ENCODE measurements around the gene AHI1.

The AHI1 gene

GRCh38 chr6:135300576-135300975 is 197.0 kb downstream of the AHI1 start:
- H3K79me2 ChIP-seq (ENCODE audit: low read length), result no peaks in the 10 kb centered on the region
- H3K9me3 ChIP-seq (replicated peaks; ENCODE audit: insufficient read depth, low read length), result no peaks in the 10 kb centered on the region
- H2AFZ ChIP-seq (ENCODE audit: low read length), result no peak overlapping the region
- H3K27me3 ChIP-seq (replicated peaks; ENCODE audit: insufficient read depth, low read length), result no peaks in the 10 kb centered on the region
- H3K27ac ChIP-seq (ENCODE audit: low read length), result no peak overlapping the region
- H3K9me2 ChIP-seq (replicated peaks; ENCODE audit: insufficient read depth, low read length), result no peaks in the 10 kb centered on the region
- TF ChIP-seq EZH2 (optimal IDR thresholded peaks at IDR 0.05; ENCODE audit: low read depth, low read length) (no peak), EZH2phosphoT487 (IDR thresholded peaks at IDR 0.05; ENCODE audit: low read length) (no peak)
- no peaks in the 10 kb centered on the region for H3K36me3 ChIP-seq (replicated peaks; ENCODE audit: insufficient read depth, low read length)
- H3K4me3 ChIP-seq (ENCODE audit: low read length), result no peak overlapping the region
- no peaks in the 10 kb centered on the region for H3K4me1 ChIP-seq (ENCODE audit: low read length)
- no peaks in the 10 kb centered on the region for H4K20me1 ChIP-seq (ENCODE audit: insufficient read depth, low read length)
- no peaks in the 10 kb centered on the region for H3F3A ChIP-seq (ENCODE audit: insufficient read depth, low read length)
- DNase-seq, result no peak
- no peak overlapping the region for H3K9ac ChIP-seq (ENCODE audit: low read length)
- H3K4me2 ChIP-seq (ENCODE audit: low read depth, low read length), result no peak overlapping the region

- Histone ChIP-seq H3K9ac (ENCODE audit: low read length) (no peak overlapping the region), H3K4me2 (ENCODE audit: low read depth, low read length) (no peak overlapping the region), H3K4me1 (ENCODE audit: low read length) (no peaks in the 10 kb centered on the region), H4K20me1 (ENCODE audit: insufficient read depth, low read length) (no peaks in the 10 kb centered on the region), H2AFZ (ENCODE audit: low read length) (no peak overlapping the region), H3K36me3 (replicated peaks; ENCODE audit: insufficient read depth, low read length) (no peaks in the 10 kb centered on the region), H3K79me2 (ENCODE audit: low read length) (no peaks in the 10 kb centered on the region), H3F3A (ENCODE audit: insufficient read depth, low read length) (no peaks in the 10 kb centered on the region), H3K27me3 (replicated peaks; ENCODE audit: insufficient read depth, low read length) (no peaks in the 10 kb centered on the region), H3K27ac (ENCODE audit: low read length) (no peak overlapping the region), H3K9me2 (replicated peaks; ENCODE audit: insufficient read depth, low read length) (no peaks in the 10 kb centered on the region), H3K9me3 (replicated peaks; ENCODE audit: insufficient read depth, low read length) (no peaks in the 10 kb centered on the region), H3K4me3 (ENCODE audit: low read length) (no peak overlapping the region)
- DNase-seq, result no peak
- TF ChIP-seq EZH2 (optimal IDR thresholded peaks at IDR 0.05; ENCODE audit: low read depth, low read length) (no peak), CTCF (IDR thresholded peaks at IDR 0.05; ENCODE audit: low read length) (no peak), EZH2phosphoT487 (IDR thresholded peaks at IDR 0.05; ENCODE audit: low read length) (no peak)
Measured at GRCh38 chr6:135299256-135299655, 198.3 kb downstream of the AHI1 start.

- no peak for DNase-seq
- Histone ChIP-seq H3K27me3 (replicated peaks; ENCODE audit: insufficient read depth, low read length) (no peaks in the 10 kb centered on the region), H3F3A (ENCODE audit: insufficient read depth, low read length) (no peaks in the 10 kb centered on the region), H3K9me3 (replicated peaks; ENCODE audit: insufficient read depth, low read length) (no peaks in the 10 kb centered on the region), H3K4me2 (ENCODE audit: low read depth, low read length) (no peak overlapping the region), H2AFZ (ENCODE audit: low read length) (no peak overlapping the region), H3K4me1 (ENCODE audit: low read length) (no peaks in the 10 kb centered on the region), H3K79me2 (ENCODE audit: low read length) (no peaks in the 10 kb centered on the region), H3K9ac (ENCODE audit: low read length) (no peak overlapping the region), H3K9me2 (replicated peaks; ENCODE audit: insufficient read depth, low read length) (no peaks in the 10 kb centered on the region), H3K36me3 (replicated peaks; ENCODE audit: insufficient read depth, low read length) (no peaks in the 10 kb centered on the region), H4K20me1 (ENCODE audit: insufficient read depth, low read length) (no peaks in the 10 kb centered on the region), H3K27ac (ENCODE audit: low read length) (no peak overlapping the region), H3K4me3 (ENCODE audit: low read length) (no peak overlapping the region)
- TF ChIP-seq CTCF (IDR thresholded peaks at IDR 0.05; ENCODE audit: low read length), result no peak
- TF ChIP-seq EZH2 (optimal IDR thresholded peaks at IDR 0.05; ENCODE audit: low read depth, low read length), result no peak
- no peak for TF ChIP-seq EZH2phosphoT487 (IDR thresholded peaks at IDR 0.05; ENCODE audit: low read length)
Measured at GRCh38 chr6:135298455-135298854, 199.1 kb downstream of the AHI1 start.

GRCh38 chr6:135296715-135297114 is 200.8 kb downstream of the AHI1 start:
- Histone ChIP-seq H3K27ac (ENCODE audit: low read length) (no peak overlapping the region), H3K9me3 (replicated peaks; ENCODE audit: insufficient read depth, low read length) (no peaks in the 10 kb centered on the region), H3K27me3 (replicated peaks; ENCODE audit: insufficient read depth, low read length) (no peaks in the 10 kb centered on the region), H4K20me1 (ENCODE audit: insufficient read depth, low read length) (no peaks in the 10 kb centered on the region), H3K9ac (ENCODE audit: low read length) (no peak overlapping the region), H3K4me1 (ENCODE audit: low read length) (no peaks in the 10 kb centered on the region), H2AFZ (ENCODE audit: low read length) (no peak overlapping the region), H3K79me2 (ENCODE audit: low read length) (no peaks in the 10 kb centered on the region), H3K9me2 (replicated peaks; ENCODE audit: insufficient read depth, low read length) (no peaks in the 10 kb centered on the region), H3K4me3 (ENCODE audit: low read length) (no peak overlapping the region), H3K4me2 (ENCODE audit: low read depth, low read length) (no peak overlapping the region), H3F3A (ENCODE audit: insufficient read depth, low read length) (no peaks in the 10 kb centered on the region), H3K36me3 (replicated peaks; ENCODE audit: insufficient read depth, low read length) (no peaks in the 10 kb centered on the region)
- DNase-seq, result no peak
- TF ChIP-seq EZH2phosphoT487 (IDR thresholded peaks at IDR 0.05; ENCODE audit: low read length) (no peak), EZH2 (optimal IDR thresholded peaks at IDR 0.05; ENCODE audit: low read depth, low read length) (no peak), CTCF (IDR thresholded peaks at IDR 0.05; ENCODE audit: low read length) (no peak)
